ENCODE results near the gene ETNK2. TPM values are rescaled to one million over a fixed set of nuclear protein-coding genes. Genes with fewer than 3 reads are reported as not detected.

Gene ETNK2
- total and polyA plus RNA-seq, 2 of the 4 experiments (the other 2 are of a cell fraction), result 18.9 to 26.0 TPM

DNA sequence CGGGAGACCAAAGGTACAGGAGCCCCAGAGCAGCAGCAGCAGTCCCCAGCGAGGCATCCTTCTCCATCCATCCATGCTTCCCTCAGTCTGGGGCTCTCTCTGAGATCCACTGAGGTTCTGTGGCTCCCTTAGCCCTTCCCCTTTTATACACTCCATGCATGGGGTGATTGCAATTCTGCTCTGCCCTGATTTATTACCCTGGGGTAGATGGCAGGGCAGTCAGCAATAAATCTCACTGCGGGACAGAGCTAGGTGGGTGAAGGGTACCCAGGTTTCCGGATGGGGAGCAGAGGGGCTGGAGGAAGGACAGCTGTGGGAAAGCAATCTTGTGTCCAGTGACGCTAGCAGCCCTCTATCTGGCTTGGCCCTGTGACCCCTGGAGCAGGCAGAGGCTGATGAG, 14.4 kb upstream of the ETNK2 start, which contains the start of gene REN:
Gene REN, minus strand, starts transcription at position 119 of the 400 bp plus-strand sequence. Its CDS starts 44 bp downstream, at position 75.
- Histone ChIP-seq H2BK5ac (ENCODE audit: low read depth, low read length, poor library complexity, severe bottlenecking) (no peak within 1 kb of the TSS), H3K79me1 (ENCODE audit: low read depth in 1 of 2, low read length in 2 of 2) (no peaks in the 10 kb centered on the region), H3K18ac (ENCODE audit: low read depth, low read length) (no peak within 1 kb of the TSS), H2BK20ac (ENCODE audit: low read depth, low read length) (peak within 1 kb of the TSS; percentile 56; the same call in 1 of the 2 replicates), H3K9me3 (ENCODE audit: control insufficient read depth, insufficient read depth, low read length) (no peaks in the 10 kb centered on the region; the same call in 1 of the 2 replicates), H4K5ac (ENCODE audit: low read depth, low read length) (no peak within 1 kb of the TSS), H3K23ac (ENCODE audit: low read depth, low read length) (no peak within 1 kb of the TSS), H4K20me1 (ENCODE audit: insufficient read depth, low read length) (no peaks in the 10 kb centered on the region), H2AK9ac (replicated peaks; ENCODE audit: low read depth, low read length, poor library complexity) (no peak within 1 kb of the TSS), H3K9me1 (ENCODE audit: insufficient read depth, low read length) (no peaks in the 10 kb centered on the region), H3K4me2 (ENCODE audit: low read depth, low read length) (no peak within 1 kb of the TSS), H2AK5ac (ENCODE audit: low read depth, low read length) (peak within 1 kb of the TSS; percentile 77; the same call in 1 of the 2 replicates), H3K4me1 (ENCODE audit: control insufficient read depth, insufficient read depth, low read length) (no peaks in the 10 kb centered on the region; the same call in 1 of the 2 replicates), H3K9ac (ENCODE audit: low read depth, low read length) (no peak within 1 kb of the TSS), H3K27me3 (ENCODE audit: control insufficient read depth, insufficient read depth, low read length) (no peaks in the 10 kb centered on the region), H3K36me3 (ENCODE audit: control insufficient read depth, insufficient read depth, low read length) (no peaks in the 10 kb centered on the region), H2BK120ac (ENCODE audit: low read depth, low read length) (peak within 1 kb of the TSS; percentile 61; the same call in 1 of the 2 replicates), H2AFZ (replicated peaks; ENCODE audit: low read length, poor library complexity) (peak within 1 kb of the TSS; percentile 43), H3K56ac (ENCODE audit: extremely low read depth, insufficient read depth, low read length) (no peak within 1 kb of the TSS), H3K4me3 (ENCODE audit: insufficient read depth, low read depth, low read length) (no peak within 1 kb of the TSS), H4K91ac (ENCODE audit: insufficient read depth, low read depth, low read length) (peak within 1 kb of the TSS; percentile 29; the same call in 1 of the 2 replicates), H3K14ac (replicated peaks; ENCODE audit: low read depth, low read length) (no peak within 1 kb of the TSS), H3K4ac (ENCODE audit: low read depth, low read length) (no peak within 1 kb of the TSS), H3K27ac (ENCODE audit: insufficient read depth, low read length) (no peak within 1 kb of the TSS), H4K8ac (ENCODE audit: low read depth in 2 of 2, low read length in 2 of 2) (no peak within 1 kb of the TSS; a peak in 1 of 4 replicates), H2BK15ac (ENCODE audit: low read depth, low read length) (no peak within 1 kb of the TSS; the same call in 2 of the 3 replicates)
- TF ChIP-seq BHLHE40 (IDR thresholded peaks at IDR 0.05; ENCODE audit: low read depth, low read length) (no peak), SMC3 (IDR thresholded peaks at IDR 0.05; ENCODE audit: low read depth, low read length) (no peak), RCOR1 (IDR thresholded peaks at IDR 0.05; ENCODE audit: insufficient replicate concordance, low read length) (no peak), NFE2L2 (IDR thresholded peaks at IDR 0.05; ENCODE audit: low read depth, low read length) (no peak), MAFK (IDR thresholded peaks at IDR 0.05; ENCODE audit: low read depth, low read length) (no peak), FOS (IDR thresholded peaks at IDR 0.05; ENCODE audit: low read depth, low read length) (no peak), CTCF (conservative IDR thresholded peaks at IDR 0.05; ENCODE audit: low read depth, low read length) (no peak), MAZ (IDR thresholded peaks at IDR 0.05; ENCODE audit: borderline replicate concordance, low read depth, low read length) (no peak), RFX5 (IDR thresholded peaks at IDR 0.05; ENCODE audit: low read depth, low read length) (no peak), CEBPB (IDR thresholded peaks at IDR 0.05; ENCODE audit: low read depth, low read length) (no peak), POLR2A (IDR thresholded peaks at IDR 0.05; ENCODE audit: low read depth, low read length) (no peak), RAD21 (IDR thresholded peaks at IDR 0.05; ENCODE audit: low read length) (no peak), MXI1 (IDR thresholded peaks at IDR 0.05; ENCODE audit: borderline replicate concordance, low read depth, low read length) (no peak), CHD1 (IDR thresholded peaks at IDR 0.05; ENCODE audit: low read depth, low read length) (no peak)
- TF ChIP-seq, protein P1, sequence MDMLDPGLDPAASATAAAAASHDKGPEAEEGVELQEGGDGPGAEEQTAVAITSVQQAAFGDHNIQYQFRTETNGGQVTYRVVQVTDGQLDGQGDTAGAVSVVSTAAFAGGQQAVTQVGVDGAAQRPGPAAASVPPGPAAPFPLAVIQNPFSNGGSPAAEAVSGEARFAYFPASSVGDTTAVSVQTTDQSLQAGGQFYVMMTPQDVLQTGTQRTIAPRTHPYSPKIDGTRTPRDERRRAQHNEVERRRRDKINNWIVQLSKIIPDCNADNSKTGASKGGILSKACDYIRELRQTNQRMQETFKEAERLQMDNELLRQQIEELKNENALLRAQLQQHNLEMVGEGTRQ (IDR thresholded peaks at IDR 0.05; ENCODE audit: low read depth, low read length), result no peak
- TF ChIP-seq, protein P2, sequence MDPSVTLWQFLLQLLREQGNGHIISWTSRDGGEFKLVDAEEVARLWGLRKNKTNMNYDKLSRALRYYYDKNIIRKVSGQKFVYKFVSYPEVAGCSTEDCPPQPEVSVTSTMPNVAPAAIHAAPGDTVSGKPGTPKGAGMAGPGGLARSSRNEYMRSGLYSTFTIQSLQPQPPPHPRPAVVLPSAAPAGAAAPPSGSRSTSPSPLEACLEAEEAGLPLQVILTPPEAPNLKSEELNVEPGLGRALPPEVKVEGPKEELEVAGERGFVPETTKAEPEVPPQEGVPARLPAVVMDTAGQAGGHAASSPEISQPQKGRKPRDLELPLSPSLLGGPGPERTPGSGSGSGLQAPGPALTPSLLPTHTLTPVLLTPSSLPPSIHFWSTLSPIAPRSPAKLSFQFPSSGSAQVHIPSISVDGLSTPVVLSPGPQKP (IDR thresholded peaks at IDR 0.05; ENCODE audit: borderline replicate concordance, low read depth, low read length), result no peak
- BruUV-seq (replicated peaks), result no TSS peak
- 49% methylated on average over 2 of the region's 5 CpGs; no CpG with 5 or more reads in 1 of the 2 experiments for WGBS, 2 experiments (ENCODE audit: extremely low coverage in 2 of 2, insufficient read length in 1 of 2)
- POLR2A ChIA-PET (ENCODE audit: unreplicated experiment), result interaction anchor here (0.5 kb wide), 1 partner anchor 18 kb away, joined by 10 read pairs; no protein-coding TSS in a partner anchor
- dilution Hi-C loops (cut with HindIII; ENCODE audit: low sequenced_read_pairs, unreplicated experiment) (loop anchor here (25.0 kb wide), 1 partner anchor 221 kb away; no protein-coding TSS in a partner anchor), intact Hi-C loops (cut with micrococcal nuclease) (no loop called here), in situ Hi-C loops (cut with MboI; ENCODE audit: low sequenced_read_pairs) (loop anchor here (5.0 kb wide), 1 partner anchor 41 kb away; no protein-coding TSS in a partner anchor)
- ATAC-seq (ENCODE audit: low read depth) (no peak), DNase-seq (no peak)
- CTCF ChIA-PET, result interaction anchor here (5.3 kb wide), 1 partner anchor 40 kb away, joined by 25 read pairs; no protein-coding TSS in a partner anchor
